Activated CD8-positive, alpha-beta memory T cell treated with anti-CD3 and anti-CD28 coated beads, Interleukin-2, amount 50 U/mL, for 24 hours (primary cell): ENCODE data around the gene CXCL5.
"Not testable (repeated sequence)": the region's sequence is repeated elsewhere in the genome, so short reads cannot be mapped to it uniquely, and the experiment has no call there.

Experiments used
- DNase-seq: peaks from one replicate; pipeline ENCODE4 v3.0.0-alpha.2; 2020; ENCODE audit errors: extremely low read depth

Gene CXCL5

GRCh38 chr4:73970945-73971344, 27.5 kb downstream of the CXCL5 start:
- no peak for DNase-seq

- no peak for DNase-seq
Observed at GRCh38 chr4:73970011-73970410, 28.5 kb downstream of the CXCL5 start.

- DNase-seq: no peak
Observed at GRCh38 chr4:73967866-73968265, 30.6 kb downstream of the CXCL5 start.

GRCh38 chr4:73964862-73965611, 33.4 kb downstream of the CXCL5 start:
- DNase-seq: no peak

- no peak for DNase-seq
Observed at GRCh38 chr4:73962724-73963123, 35.8 kb downstream of the CXCL5 start.

GRCh38 chr4:73959041-73959440, 39.4 kb downstream of the CXCL5 start:
- DNase-seq: not testable (repeated sequence)

- no peak for DNase-seq
Observed at GRCh38 chr4:73952352-73952751, 46.1 kb downstream of the CXCL5 start.

- DNase-seq: not testable (repeated sequence)
Observed at GRCh38 chr4:73950376-73950920, 48.0 kb downstream of the CXCL5 start.

- no peak for DNase-seq
Observed at GRCh38 chr4:73948990-73949706, 49.3 kb downstream of the CXCL5 start.

- no peak for DNase-seq
Observed at GRCh38 chr4:73948291-73948690, 50.2 kb downstream of the CXCL5 start.

GRCh38 chr4:73947239-73947985, 51.1 kb downstream of the CXCL5 start:
- DNase-seq: no peak

GRCh38 chr4:73945674-73946449, 52.6 kb downstream of the CXCL5 start:
- DNase-seq: no peak
